Colonic mucosa (tissue), 4 donors: ENCODE results near the gene ASAP3. TPM values are rescaled to one million over a fixed set of nuclear protein-coding genes. Genes with fewer than 3 reads are reported as not detected.
"Not testable (repeated sequence)": the region's sequence is repeated elsewhere in the genome, so short reads cannot be mapped to it uniquely, and the experiment has no call there.

Source experiments
- DNase-seq: peaks from one replicate; pipeline ENCODE4 v3.0.0-alpha.2; 2020
- H3K27ac ChIP-seq: fragments of 200-600 bp; one replicate; pipeline ENCODE4 v1.8.0; 2021
- H3K27me3 ChIP-seq: fragments of 200-600 bp; one replicate; pipeline ENCODE4 v1.8.0; 2021
- H3K36me3 ChIP-seq: fragments of 200-600 bp; one replicate; pipeline ENCODE4 v1.8.0; 2021
- H3K4me1 ChIP-seq: fragments of 200-600 bp; one replicate; pipeline ENCODE4 v1.8.0; 2021; ENCODE audit warnings: mild to moderate bottlenecking
- H3K4me3 ChIP-seq: fragments of 200-600 bp; one replicate; pipeline ENCODE4 v1.8.0; 2021
- H3K9ac ChIP-seq, 2 donors: one replicate each; pipeline ENCODE4 v1.7.0; 2013; ENCODE audit warnings: control low read depth in 2 of 2, low read depth in 2 of 2, low read length in 2 of 2
- H3K9me3 ChIP-seq: fragments of 200-600 bp; one replicate; pipeline ENCODE4 v1.8.0; 2021
- CTCF ChIP-seq: fragments of 200-600 bp; IDR thresholded peaks from one replicate; pipeline ENCODE4 v1.8.0; 2022; ENCODE audit warnings: antibody characterized with exemption, mild to moderate bottlenecking
- intact Hi-C: fragments of 100-400 bp; cut with DNase I; formaldehyde crosslinking; loops from one replicate; pipeline ENCODE4 v1.14.1; 2022
- total RNA-seq, 2 donors: library from RNA; stranded (reverse); fragmentation: NEBNext Ultra II Directional in 1 of 2; extraction: Animal tissue kit (Norgen Biotek cat#: 25700) in 1 of 2; gene quantifications; one replicate each; pipeline ENCODE4 v1.2.1, GENCODE V29; 2021
- donor health status: healthy.
- donor health status: DM: no; HTN: no; CAD: no.
- donor health status: DM: no; HTN: no; CAD: no.

The ASAP3 gene
- total RNA-seq, 2 donors from 2014 or later: 22.9 to 27.3 TPM

GRCh38 chr1:23385119-23385621 is 98.8 kb downstream of the ASAP3 start:
- DNase-seq: no peak
- H3K9ac ChIP-seq: no peak overlapping the region
- H3K9me3 ChIP-seq: no peaks in the 10 kb centered on the region
- H3K27ac ChIP-seq: no peak overlapping the region
- intact Hi-C loops: no loop called here
- no peaks in the 10 kb centered on the region for H3K4me1 ChIP-seq
- no peaks in the 10 kb centered on the region for H3K36me3 ChIP-seq
- no peak overlapping the region for H3K4me3 ChIP-seq
- TF ChIP-seq CTCF: no peak
- no peaks in the 10 kb centered on the region for H3K27me3 ChIP-seq

GRCh38 chr1:23384312-23385058 is 99.5 kb downstream of the ASAP3 start:
- H3K27me3 ChIP-seq: no peaks in the 10 kb centered on the region
- H3K4me1 ChIP-seq: no peaks in the 10 kb centered on the region
- DNase-seq: no peak
- no peaks in the 10 kb centered on the region for H3K9me3 ChIP-seq
- intact Hi-C loops: no loop called here
- TF ChIP-seq CTCF: no peak
- no peak overlapping the region for H3K9ac ChIP-seq
- H3K4me3 ChIP-seq: no peak overlapping the region
- peak overlapping the region; percentile 9 for H3K27ac ChIP-seq
- H3K36me3 ChIP-seq: no peaks in the 10 kb centered on the region

GRCh38 chr1:23383577-23384311 is 100.2 kb downstream of the ASAP3 start:
- Histone ChIP-seq H3K27ac (peak overlapping the region; percentile 9), H3K27me3 (no peaks in the 10 kb centered on the region), H3K9ac (no peak overlapping the region), H3K36me3 (no peaks in the 10 kb centered on the region), H3K9me3 (no peaks in the 10 kb centered on the region), H3K4me1 (no peaks in the 10 kb centered on the region), H3K4me3 (no peak overlapping the region)
- no peak for TF ChIP-seq CTCF
- intact Hi-C loops: no loop called here
- no peak for DNase-seq

- Histone ChIP-seq H3K36me3 (no peaks in the 10 kb centered on the region), H3K4me1 (no peaks in the 10 kb centered on the region), H3K9ac (no peak overlapping the region), H3K4me3 (no peak overlapping the region), H3K9me3 (no peaks in the 10 kb centered on the region), H3K27me3 (no peaks in the 10 kb centered on the region), H3K27ac (no peak overlapping the region)
- no peak for TF ChIP-seq CTCF
- no peak for DNase-seq
- intact Hi-C loops: no loop called here
Observed at GRCh38 chr1:23381233-23381885, 102.6 kb downstream of the ASAP3 start.

GRCh38 chr1:23380719-23381118 is 103.3 kb downstream of the ASAP3 start:
- Histone ChIP-seq H3K4me3 (no peak overlapping the region), H3K27ac (no peak overlapping the region), H3K27me3 (no peaks in the 10 kb centered on the region), H3K9me3 (no peaks in the 10 kb centered on the region), H3K4me1 (no peaks in the 10 kb centered on the region), H3K9ac (no peak overlapping the region), H3K36me3 (no peaks in the 10 kb centered on the region)
- DNase-seq: no peak
- no peak for TF ChIP-seq CTCF
- intact Hi-C loops: no loop called here

- H3K27me3 ChIP-seq, H3K4me1 ChIP-seq, H3K36me3 ChIP-seq, H3K9ac ChIP-seq, DNase-seq, H3K9me3 ChIP-seq, H3K4me3 ChIP-seq, H3K27ac ChIP-seq, intact Hi-C loops: not testable (repeated sequence)
Observed at GRCh38 chr1:23380236-23380635, 103.7 kb downstream of the ASAP3 start.
